ENCODE results near the gene PRR18. TPM values are rescaled to one million over a fixed set of nuclear protein-coding genes. Genes with fewer than 3 reads are reported as not detected.
A peak's percentile ranks its signal among the peaks of the same experiment; 100 is the strongest.

PRR18 gene
- total and polyA plus RNA-seq, 2 of the 13 experiments (the other 11 are each of a cell fraction or from before 2014, with no cell fraction given): 0.04 TPM

- TF ChIP-seq ZNF574 (CRISPR knock-in tag; IDR thresholded peaks at IDR 0.05) (peak; percentile 50; the same call in 1 of the 2 replicates), GABPB1 (CRISPR knock-in tag; IDR thresholded peaks at IDR 0.05) (peak; percentile 69; the same call in 1 of the 2 replicates), PHF8 (CRISPR knock-in tag; IDR thresholded peaks at IDR 0.05) (0 out of 2 replicates have a peak, but pooled peaks have one; percentile 35), GTF3A (CRISPR knock-in tag; conservative IDR thresholded peaks at IDR 0.05) (0 out of 2 replicates have a peak, but pooled peaks have one; percentile 54), ZNF639 (CRISPR knock-in tag; conservative IDR thresholded peaks at IDR 0.05) (no peak), ZNF407 (CRISPR knock-in tag; IDR thresholded peaks at IDR 0.05; ENCODE audit: not compliant biosample characterization) (no peak), SMC3 (IDR thresholded peaks at IDR 0.05; ENCODE audit: low read length) (peak; percentile 45; the same call in 1 of the 2 replicates), CBX5 (CRISPR knock-in tag; IDR thresholded peaks at IDR 0.05; ENCODE audit: borderline replicate concordance) (peak; percentile 77; the same call in 1 of the 2 replicates), AHR (CRISPR knock-in tag; IDR thresholded peaks at IDR 0.05) (0 out of 2 replicates have a peak, but pooled peaks have one; percentile 51), ATF6 (CRISPR knock-in tag; conservative IDR thresholded peaks at IDR 0.05) (0 out of 2 replicates have a peak, but pooled peaks have one; percentile 43), GATAD2A (CRISPR knock-in tag; IDR thresholded peaks at IDR 0.05) (0 out of 2 replicates have a peak, but pooled peaks have one; percentile 40), ZNF724P (CRISPR knock-in tag; IDR thresholded peaks at IDR 0.05; ENCODE audit: borderline replicate concordance) (no peak), TBL1XR1 (IDR thresholded peaks at IDR 0.05; ENCODE audit: borderline replicate concordance, low read length, partially characterized antibody) (peak; percentile 34)
Observed at GRCh38 chr6:166275714-166276166, 32.5 kb downstream of the PRR18 start (continued).

All from HepG2 (cell line).